PC-3 (cell line): ENCODE measurements around the gene AXIN2. TPM values are rescaled to one million over a fixed set of nuclear protein-coding genes. Genes with fewer than 3 reads are reported as not detected.

Source experiments
- ATAC-seq: fragments of 200-7000 bp; cut with Tn5 transposase; 2 replicates; pipeline ENCODE4 v1.9.1; 2020; ENCODE audit warnings: mild to moderate bottlenecking, moderate library complexity
- BruUV-seq: library from RNA; stranded (reverse); fragments of 400-500 nt; replicated peaks from 2 replicates; lab custom pipeline; 2021; lab: Mats Ljungman, UMichigan
- CTCF ChIA-PET: fragments of 300-600 bp; sonication (Branson Sonifier 250); formaldehyde crosslinking; loops from one replicate; lab custom pipeline; 2022; ENCODE audit warnings: antibody characterized with exemption; lab: Charles Lee
- POLR2A ChIA-PET: fragments of 300-600 bp; sonication (Branson Sonifier 250); formaldehyde crosslinking; loops from one replicate; lab custom pipeline; 2022; ENCODE audit warnings: antibody characterized with exemption; ENCODE audit not compliant: unreplicated experiment; lab: Charles Lee
- DNase-seq: peaks from one replicate; pipeline ENCODE4 v3.0.0-alpha.2; 2015
- H2AFZ ChIP-seq: fragments of 300-600 bp; sonication (generic); 2 replicates; pipeline ENCODE4 v1.6.0; 2016; ENCODE audit warnings: antibody characterized with exemption, low read length
- H3F3A ChIP-seq: fragments of 300-600 bp; sonication (generic); one replicate; pipeline ENCODE4 v1.6.0; 2017; ENCODE audit warnings: antibody characterized with exemption, low read length, control low read depth, mild to moderate bottlenecking; ENCODE audit not compliant: unreplicated experiment
- H3K27ac ChIP-seq: fragments of 300-600 bp; sonication (generic); 2 replicates; pipeline ENCODE4 v1.5.1; 2016; ENCODE audit warnings: mild to moderate bottlenecking, low read length
- H3K27me3 ChIP-seq: fragments of 300-600 bp; sonication (generic); 2 replicates; pipeline ENCODE4 v1.6.1; 2016; ENCODE audit warnings: low read length, mixed read lengths
- H3K36me3 ChIP-seq: fragments of 300-600 bp; sonication (generic); 2 replicates; pipeline ENCODE4 v1.6.1; 2016; ENCODE audit warnings: low read depth, mixed run types, low read length, mixed read lengths
- H3K4me1 ChIP-seq: fragments of 300-600 bp; sonication (generic); 2 replicates; pipeline ENCODE4 v1.5.1; 2016; ENCODE audit warnings: low read length; ENCODE audit not compliant: insufficient read depth
- H3K4me2 ChIP-seq: fragments of 300-600 bp; sonication (generic); 2 replicates; pipeline ENCODE4 v1.6.0; 2016; ENCODE audit warnings: low read length
- H3K4me3 ChIP-seq: fragments of 300-600 bp; sonication (generic); 2 replicates; pipeline ENCODE4 v1.5.1; 2016; ENCODE audit warnings: mild to moderate bottlenecking, low read length, mixed read lengths
- H3K79me2 ChIP-seq: fragments of 300-600 bp; sonication (generic); 2 replicates; pipeline ENCODE4 v1.6.1; 2017; ENCODE audit warnings: low read length, mixed read lengths
- H3K9ac ChIP-seq: fragments of 300-600 bp; sonication (generic); 2 replicates; pipeline ENCODE4 v1.6.0; 2016; ENCODE audit warnings: mild to moderate bottlenecking, low read length
- H3K9me2 ChIP-seq: fragments of 300-600 bp; sonication (generic); replicated peaks from 2 replicates; pipeline ENCODE4 v1.6.1; 2016; ENCODE audit warnings: mixed run types, low read length, mixed read lengths
- H3K9me3 ChIP-seq: fragments of 300-600 bp; sonication (generic); 2 replicates; pipeline ENCODE4 v1.6.1; 2016; ENCODE audit warnings: low read length, mixed read lengths
- H4K20me1 ChIP-seq: fragments of 300-600 bp; sonication (generic); 2 replicates; pipeline ENCODE4 v1.6.1; 2016; ENCODE audit warnings: low read length, mixed read lengths
- CTCF ChIP-seq: fragments of 300-600 bp; sonication (generic); conservative IDR thresholded peaks from 2 replicates; pipeline ENCODE4 v1.5.1; 2017; ENCODE audit warnings: antibody characterized with exemption, low read depth, mild to moderate bottlenecking, low read length
- EZH2 ChIP-seq: fragments of 300-600 bp; sonication (generic); IDR thresholded peaks from one replicate; pipeline ENCODE4 v1.6.1; 2017; ENCODE audit warnings: antibody characterized with exemption, mild to moderate bottlenecking, low read length; ENCODE audit not compliant: unreplicated experiment
- EZH2phosphoT487 ChIP-seq: fragments of 300-600 bp; sonication (generic); IDR thresholded peaks from 2 replicates; pipeline ENCODE4 v1.6.1; 2018; ENCODE audit warnings: mild to moderate bottlenecking, antibody characterized with exemption, low read length, borderline replicate concordance
- intact Hi-C: fragments of 100-400 bp; cut with micrococcal nuclease; formaldehyde crosslinking; loops from 2 replicates; pipeline ENCODE4 v1.9.0; 2023
- total RNA-seq: library from RNA; depleted of rRNA; stranded (reverse); fragments of >200 nt; gene quantifications from 2 replicates; pipeline ENCODE4 v1.2.3, GENCODE V29; 2014

Gene AXIN2
- total RNA-seq, 1 experiment from 2014 or later: 2.0 TPM

DNA sequence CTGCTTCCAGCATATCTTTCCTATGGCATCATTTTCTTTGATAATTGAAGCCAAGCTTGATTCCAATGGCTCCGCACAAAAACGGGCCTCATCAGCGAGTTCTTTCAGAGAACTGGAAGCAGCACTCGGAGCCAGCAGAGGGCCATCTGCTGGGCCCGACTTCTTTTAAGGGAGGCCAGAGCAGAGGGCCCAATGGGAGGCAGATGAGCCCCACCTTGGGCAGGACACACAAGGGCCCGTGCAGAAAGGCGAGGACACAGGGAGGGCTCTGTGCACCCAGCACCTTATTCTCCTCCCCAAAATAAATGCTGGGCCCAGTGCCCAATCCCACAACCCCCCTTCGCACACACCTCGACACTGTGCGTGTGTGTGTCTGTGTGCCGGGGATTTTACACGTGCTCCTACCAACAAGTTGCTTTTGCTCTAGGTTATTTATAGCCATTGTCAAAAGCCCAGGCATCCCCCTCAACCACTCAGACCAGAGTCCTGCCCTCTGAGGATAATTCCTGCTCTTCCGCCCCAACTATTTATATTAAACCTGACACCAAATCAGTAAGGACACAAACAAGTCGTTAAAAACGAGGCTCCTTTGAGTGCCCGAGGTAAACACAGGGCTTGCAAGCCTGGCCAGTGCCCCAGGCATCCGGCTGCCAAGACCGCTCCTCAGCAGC, 6.8 kb downstream of the AXIN2 start:
- Histone ChIP-seq H3K9me2 (no peaks in the 10 kb centered on the region), H3K9me3 (no peaks in the 10 kb centered on the region), H3K27ac (no peak overlapping the region), H3K36me3 (no peaks in the 10 kb centered on the region), H3K4me1 (0 out of 2 replicates have a peak, but pooled peaks cover 3% of the 10 kb centered on the region), H4K20me1 (peaks cover 6% of the 10 kb centered on the region; the same call in 1 of the 2 replicates), H3F3A (no peaks in the 10 kb centered on the region), H3K79me2 (no peaks in the 10 kb centered on the region), H3K9ac (no peak overlapping the region), H3K4me2 (no peak overlapping the region), H2AFZ (no peak overlapping the region), H3K27me3 (peaks cover 5% of the 10 kb centered on the region), H3K4me3 (no peak overlapping the region)
- intact Hi-C loops: loop anchor here (5.0 kb wide), 3 partner anchors 97 to 433 kb away; no protein-coding TSS in a partner anchor
- ATAC-seq (no peak), DNase-seq (no peak)
- ChIA-PET CTCF (no interaction called here), POLR2A (no interaction called here)
- BruUV-seq: no TSS peak
- no peak for TF ChIP-seq EZH2
- TF ChIP-seq CTCF: no peak
- no peak for TF ChIP-seq EZH2phosphoT487

GRCh38 chr17:65553646-65554552, 7.5 kb downstream of the AXIN2 start:
- H3K9ac ChIP-seq: no peak overlapping the region
- no peak for DNase-seq
- BruUV-seq: no TSS peak
- ATAC-seq: no peak
- no peak overlapping the region for H3K27ac ChIP-seq
- H4K20me1 ChIP-seq: peaks cover 6% of the 10 kb centered on the region; the same call in 1 of the 2 replicates
- no peak overlapping the region for H3K4me2 ChIP-seq
- no peaks in the 10 kb centered on the region for H3K4me1 ChIP-seq
- ChIA-PET CTCF (no interaction called here), POLR2A (no interaction called here)
- H3K27me3 ChIP-seq: no peaks in the 10 kb centered on the region
- TF ChIP-seq EZH2 (no peak), CTCF (no peak), EZH2phosphoT487 (no peak)
- H2AFZ ChIP-seq: no peak overlapping the region
- H3K4me3 ChIP-seq: no peak overlapping the region
- intact Hi-C loops: no loop called here
- no peaks in the 10 kb centered on the region for H3K9me3 ChIP-seq
- no peaks in the 10 kb centered on the region for H3K79me2 ChIP-seq
- no peaks in the 10 kb centered on the region for H3F3A ChIP-seq
- H3K9me2 ChIP-seq: no peaks in the 10 kb centered on the region
- no peaks in the 10 kb centered on the region for H3K36me3 ChIP-seq
